ENCODE results near the gene KRTAP4-12.

DNA sequence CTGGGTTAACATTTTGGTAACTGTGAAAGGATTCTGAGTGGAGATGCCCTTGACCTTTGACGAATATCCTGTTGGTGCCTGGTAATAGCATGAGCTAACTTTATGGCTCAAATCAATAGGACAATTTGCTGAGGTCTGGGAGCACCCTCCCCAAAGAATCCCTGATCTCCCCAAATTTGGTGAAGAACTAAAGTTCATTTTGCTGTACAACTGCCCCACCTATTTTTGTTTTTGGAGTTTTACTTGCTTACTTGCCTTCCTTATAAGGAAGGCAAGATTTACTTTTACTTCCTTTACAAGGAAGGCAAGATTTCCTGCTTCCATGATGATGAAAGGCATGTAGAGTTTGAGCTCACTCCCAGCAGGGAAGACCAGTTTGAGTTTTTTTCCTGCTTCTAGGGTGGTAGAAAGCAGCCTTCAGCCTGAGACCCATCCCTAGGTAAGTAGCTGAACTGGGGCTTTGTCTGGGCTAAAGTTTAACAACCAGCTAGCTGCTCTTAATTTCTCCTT is 16.0 kb downstream of the KRTAP4-12 start:
- TF ChIP-seq, protein P1, sequence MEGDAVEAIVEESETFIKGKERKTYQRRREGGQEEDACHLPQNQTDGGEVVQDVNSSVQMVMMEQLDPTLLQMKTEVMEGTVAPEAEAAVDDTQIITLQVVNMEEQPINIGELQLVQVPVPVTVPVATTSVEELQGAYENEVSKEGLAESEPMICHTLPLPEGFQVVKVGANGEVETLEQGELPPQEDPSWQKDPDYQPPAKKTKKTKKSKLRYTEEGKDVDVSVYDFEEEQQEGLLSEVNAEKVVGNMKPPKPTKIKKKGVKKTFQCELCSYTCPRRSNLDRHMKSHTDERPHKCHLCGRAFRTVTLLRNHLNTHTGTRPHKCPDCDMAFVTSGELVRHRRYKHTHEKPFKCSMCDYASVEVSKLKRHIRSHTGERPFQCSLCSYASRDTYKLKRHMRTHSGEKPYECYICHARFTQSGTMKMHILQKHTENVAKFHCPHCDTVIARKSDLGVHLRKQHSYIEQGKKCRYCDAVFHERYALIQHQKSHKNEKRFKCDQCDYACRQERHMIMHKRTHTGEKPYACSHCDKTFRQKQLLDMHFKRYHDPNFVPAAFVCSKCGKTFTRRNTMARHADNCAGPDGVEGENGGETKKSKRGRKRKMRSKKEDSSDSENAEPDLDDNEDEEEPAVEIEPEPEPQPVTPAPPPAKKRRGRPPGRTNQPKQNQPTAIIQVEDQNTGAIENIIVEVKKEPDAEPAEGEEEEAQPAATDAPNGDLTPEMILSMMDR (IDR thresholded peaks at IDR 0.05), result no peak
- TF ChIP-seq ZFX (IDR thresholded peaks at IDR 0.05; ENCODE audit: borderline replicate concordance), result no peak

Data from 22Rv1 (cell line).